SK-N-SH (cell line): ENCODE results near the gene ELP4.

Experiments
- CHD2 ChIP-seq: fragments of 150-350 bp; IDR thresholded peaks from 2 replicates; pipeline ENCODE4 v1.6.1; 2018; ENCODE audit warnings: low read length; ENCODE audit not compliant: partially characterized antibody
- CTCF ChIP-seq: fragments of 200-600 bp; sonication (generic); IDR thresholded peaks from 2 replicates; pipeline ENCODE4 v1.6.1; 2017; ENCODE audit warnings: antibody characterized with exemption, mild to moderate bottlenecking, moderate library complexity
- EP300 ChIP-seq, 2 experiments: IDR thresholded peaks; 2 replicates each; pipeline versions ENCODE4 v1.4.0 to v1.6.1; 2012; ENCODE audit warnings: borderline replicate concordance in 1 of 2, low read depth in 1 of 2, low read length in 1 of 2
- GABPA ChIP-seq: IDR thresholded peaks from 2 replicates; pipeline ENCODE4 v1.4.0; 2012; ENCODE audit warnings: low read depth, mild to moderate bottlenecking
- JUND ChIP-seq: IDR thresholded peaks from 2 replicates; pipeline ENCODE4 v1.4.0; 2012
- MXI1 ChIP-seq: IDR thresholded peaks from 2 replicates; pipeline ENCODE4 v1.6.1; 2012; ENCODE audit warnings: mild to moderate bottlenecking, low read depth, low read length, improper control_type of control experiment
- POLR2AphosphoS5 ChIP-seq: IDR thresholded peaks from 2 replicates; pipeline ENCODE4 v1.6.1; 2012; ENCODE audit warnings: low read depth, low read length
- RAD21 ChIP-seq: IDR thresholded peaks from 2 replicates; pipeline ENCODE4 v1.6.1; 2012; ENCODE audit warnings: mild to moderate bottlenecking, low read length
- REST ChIP-seq: IDR thresholded peaks from 2 replicates; pipeline ENCODE4 v1.6.1; 2012; ENCODE audit warnings: mild to moderate bottlenecking, low read depth, low read length, moderate library complexity
- SMC3 ChIP-seq: IDR thresholded peaks from 2 replicates; pipeline ENCODE4 v1.6.1; 2012; ENCODE audit warnings: low read depth, low read length, improper control_type of control experiment
- TAF1 ChIP-seq: IDR thresholded peaks from 2 replicates; pipeline ENCODE4 v1.6.1; 2012; ENCODE audit warnings: low read depth, mild to moderate bottlenecking, low read length, moderate library complexity, borderline replicate concordance
- TCF12 ChIP-seq: IDR thresholded peaks from 2 replicates; pipeline ENCODE4 v1.4.0; 2012
- USF2 ChIP-seq: fragments of 150-350 bp; IDR thresholded peaks from 2 replicates; pipeline ENCODE4 v1.6.1; 2017; ENCODE audit warnings: antibody characterized with exemption, low read length, low read depth, borderline replicate concordance

GRCh38 chr11:31825838-31826484 lies 316.4 kb downstream of the ELP4 start:
- TF ChIP-seq GABPA (no peak), USF2 (no peak), POLR2AphosphoS5 (no peak), REST (no peak), CTCF (no peak), TCF12 (no peak), RAD21 (no peak), SMC3 (no peak), MXI1 (no peak), EP300 (IDR thresholded peaks at IDR 0.05; ENCODE audit: borderline replicate concordance in 1 of 2, low read depth in 1 of 2, low read length in 1 of 2) (no peak), TAF1 (no peak), CHD2 (no peak), JUND (no peak)
